Activated naive CD4-positive, alpha-beta T cell (primary cell): ENCODE measurements around the gene ZNF316.

Experiments
- DNase-seq, 4 experiments: peaks; one replicate each; lab custom pipeline; 2025; lab: John Stamatoyannopoulos, UW

The ZNF316 gene

DNA sequence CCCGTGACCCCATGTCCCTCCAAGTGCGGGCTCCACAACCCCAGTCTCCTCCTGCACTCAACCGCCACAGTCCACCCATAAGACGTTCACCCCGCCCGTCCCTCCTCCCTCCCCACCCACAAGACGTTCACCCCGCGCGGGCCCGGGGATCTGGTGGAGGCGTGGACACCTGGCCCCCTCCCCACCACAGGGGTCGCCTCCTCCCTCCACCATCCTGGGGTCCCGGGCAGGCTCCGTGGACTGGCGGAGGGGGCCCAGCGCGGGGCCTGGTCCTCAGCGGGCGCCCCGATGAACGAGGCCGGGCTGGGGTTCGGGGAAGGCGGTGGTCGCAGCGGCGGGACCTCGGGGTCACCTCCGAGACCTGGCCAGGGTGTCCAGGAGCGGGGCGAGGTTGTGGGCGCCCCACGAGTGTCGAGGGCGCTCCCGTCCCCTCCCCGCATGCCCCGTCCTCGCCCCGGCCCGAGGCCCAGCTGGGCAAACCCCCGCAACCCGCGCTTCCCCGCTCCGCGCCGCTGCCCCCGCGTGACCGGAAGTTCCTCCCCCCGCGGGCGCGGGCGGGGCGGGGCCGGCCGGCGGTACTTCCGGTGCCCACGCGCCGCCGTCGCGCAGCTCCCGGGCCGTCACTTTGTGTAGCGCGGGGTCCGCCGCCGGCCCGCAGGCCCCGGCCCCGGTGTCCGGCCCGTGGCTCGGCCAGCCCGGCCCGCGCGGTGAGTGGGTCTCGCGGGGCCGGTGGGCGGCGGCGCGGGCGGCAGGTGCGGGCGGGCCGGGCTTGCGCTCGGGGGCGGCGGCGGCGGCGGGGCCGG, at the start of gene ZNF316:
Gene ZNF316 (plus strand): TSS at position 578 of the 803 bp plus-strand sequence. CDS start 5,092 bp downstream, outside the sequence.
- DNase-seq: peak in 2 of 4 experiments; percentile 35 to 52

DNA sequence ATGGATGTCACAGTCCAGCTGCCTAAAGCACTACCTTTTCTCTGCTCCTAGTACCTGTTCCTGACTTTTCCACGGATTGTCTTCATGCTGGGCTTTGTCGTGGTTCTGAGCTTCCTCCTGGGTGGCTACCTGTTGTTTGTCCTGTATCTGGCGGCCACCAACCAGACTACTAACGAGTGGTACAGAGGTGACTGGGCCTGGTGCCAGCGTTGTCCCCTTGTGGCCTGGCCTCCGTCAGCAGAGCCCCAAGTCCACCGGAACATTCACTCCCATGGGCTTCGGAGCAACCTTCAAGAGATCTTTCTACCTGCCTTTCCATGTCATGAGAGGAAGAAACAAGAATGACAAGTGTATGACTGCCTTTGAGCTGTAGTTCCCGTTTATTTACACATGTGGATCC, 48.6 kb upstream of the ZNF316 start:
- DNase-seq: no peak

DNA sequence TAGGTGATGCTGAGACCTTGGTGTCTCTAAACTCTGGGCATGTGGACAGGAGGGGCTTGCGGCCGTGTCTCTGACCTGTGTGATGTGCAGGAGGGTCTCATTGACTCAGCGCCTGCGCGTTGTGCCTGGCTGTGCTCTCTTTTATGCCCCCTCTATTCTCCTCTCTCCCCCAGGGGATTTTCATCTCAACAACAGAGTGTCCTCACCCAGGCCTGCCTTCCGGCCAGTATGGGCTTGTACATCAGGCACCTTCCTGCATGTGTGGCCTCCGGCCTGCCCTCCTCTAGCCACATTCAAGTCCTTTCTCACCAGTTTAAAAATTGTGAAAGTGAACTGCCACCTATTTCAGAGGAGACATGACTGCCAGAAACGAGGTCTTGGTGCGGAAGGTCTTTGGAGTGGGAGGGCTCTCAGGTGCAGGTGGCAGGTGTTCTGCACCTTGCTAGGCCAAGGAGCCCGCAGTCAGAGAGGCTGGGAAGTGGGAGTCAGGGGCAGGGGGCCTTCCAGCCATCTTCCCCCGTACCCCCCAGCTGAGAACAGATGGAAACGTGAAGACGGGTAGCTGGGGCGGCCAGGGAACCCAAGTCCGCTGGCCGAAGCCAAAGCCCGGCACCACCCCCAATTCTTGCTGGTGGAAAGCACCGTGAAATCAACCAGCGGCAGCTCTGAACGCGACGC, 47.8 kb upstream of the ZNF316 start:
- DNase-seq: no peak

DNA sequence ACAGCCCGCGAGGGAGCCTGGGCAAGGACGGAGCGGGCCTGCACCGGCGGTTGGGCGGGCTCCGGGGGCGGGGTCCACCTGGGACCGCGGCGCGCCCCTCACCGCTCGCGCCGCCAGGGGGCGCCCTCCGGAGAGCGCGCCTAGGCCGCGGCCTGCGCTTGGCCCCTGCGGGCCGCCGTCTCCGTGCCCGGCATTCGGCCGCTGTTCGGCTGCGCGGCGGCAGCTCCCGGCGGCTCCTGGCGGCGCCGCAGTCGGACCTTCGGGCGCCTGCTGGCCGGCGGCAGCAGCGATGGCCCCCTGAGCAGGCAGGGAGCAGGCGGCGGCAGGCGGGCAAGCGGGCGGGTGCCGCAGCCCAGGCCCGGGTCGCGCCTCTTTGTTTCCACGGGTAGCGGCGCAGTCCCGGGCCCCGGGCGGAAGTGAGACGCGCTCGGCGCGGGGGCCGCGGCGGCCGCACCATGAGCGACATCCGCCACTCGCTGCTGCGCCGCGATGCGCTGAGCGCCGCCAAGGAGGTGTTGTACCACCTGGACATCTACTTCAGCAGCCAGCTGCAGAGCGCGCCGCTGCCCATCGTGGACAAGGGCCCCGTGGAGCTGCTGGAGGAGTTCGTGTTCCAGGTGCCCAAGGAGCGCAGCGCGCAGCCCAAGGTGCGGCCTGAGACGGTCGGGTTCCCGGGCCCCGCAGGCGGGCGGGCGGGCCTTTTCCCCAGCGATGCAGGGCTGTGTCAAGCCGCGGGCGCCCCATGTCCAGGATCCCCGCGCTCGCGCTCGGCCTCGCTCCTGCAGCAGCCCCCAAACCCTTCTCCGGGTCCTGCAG, 47.1 kb upstream of the ZNF316 start, which contains the start of gene INTS15:
Gene INTS15 (plus strand): TSS at position 193 of the 816 bp plus-strand sequence. CDS start 263 bp downstream, at position 456.
- peak; percentile 59 to 81 (median 65) for DNase-seq

DNA sequence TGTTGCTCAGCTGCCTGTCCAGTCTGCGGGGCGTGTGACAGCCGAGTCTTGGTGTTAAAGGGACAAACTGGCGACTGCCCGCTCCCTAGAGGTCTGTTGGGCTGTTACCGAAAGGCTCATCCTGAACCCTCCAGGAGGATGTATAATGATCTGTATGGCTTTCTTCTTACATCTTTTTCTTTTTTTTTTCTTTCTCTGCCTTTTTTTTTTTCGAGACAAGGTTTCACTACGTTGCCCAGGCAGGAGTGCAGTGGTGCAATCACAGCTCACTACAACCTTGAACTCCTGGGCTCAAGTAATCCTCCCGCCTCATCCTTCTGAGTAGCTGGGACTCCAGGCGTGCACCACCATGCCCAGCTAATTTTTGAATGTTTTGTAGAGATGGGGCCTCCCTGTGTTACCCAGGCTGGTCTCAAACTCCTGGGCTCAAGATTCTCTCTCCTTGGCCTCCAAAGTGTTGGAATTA, 46.4 kb upstream of the ZNF316 start:
- no peak for DNase-seq

DNA sequence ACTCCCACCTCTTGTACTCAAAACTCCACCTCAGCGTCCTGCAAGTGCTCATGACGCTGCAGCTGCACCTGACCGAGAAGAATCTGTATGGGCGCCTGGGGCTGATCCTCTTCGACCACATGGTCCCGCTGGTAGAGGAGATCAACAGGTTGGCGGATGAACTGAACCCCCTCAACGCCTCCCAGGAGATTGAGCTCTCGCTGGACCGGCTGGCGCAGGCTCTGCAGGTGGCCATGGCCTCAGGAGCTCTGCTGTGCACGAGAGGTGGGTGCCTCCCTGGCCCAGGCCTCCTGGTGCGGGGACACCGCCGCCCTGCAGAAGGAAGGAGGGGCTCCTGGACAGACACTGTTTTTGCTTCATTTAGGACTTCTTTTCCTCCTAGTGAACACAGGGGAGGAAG, 37.0 kb upstream of the ZNF316 start:
- no peak for DNase-seq

DNA sequence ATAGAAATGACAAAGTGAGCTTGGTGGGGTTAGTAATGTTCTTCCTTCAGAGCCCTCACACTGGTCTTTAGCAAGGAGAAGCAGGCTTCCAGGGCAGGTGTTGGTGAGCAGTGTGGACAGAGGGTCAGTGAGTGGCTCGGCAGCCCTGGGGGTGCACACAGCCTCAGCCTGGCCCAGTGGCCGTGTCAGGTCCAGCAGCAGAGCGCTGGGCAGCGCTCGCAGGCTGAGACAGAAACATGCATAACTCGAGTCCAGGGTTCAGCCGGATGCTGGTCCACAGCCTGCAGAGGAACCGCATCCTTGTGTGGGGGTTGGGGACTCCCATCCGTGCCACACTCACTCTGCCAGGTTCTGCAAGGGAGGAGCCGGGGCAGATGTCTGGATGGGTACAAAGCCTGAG, 32.7 kb upstream of the ZNF316 start:
- DNase-seq: no peak

DNA sequence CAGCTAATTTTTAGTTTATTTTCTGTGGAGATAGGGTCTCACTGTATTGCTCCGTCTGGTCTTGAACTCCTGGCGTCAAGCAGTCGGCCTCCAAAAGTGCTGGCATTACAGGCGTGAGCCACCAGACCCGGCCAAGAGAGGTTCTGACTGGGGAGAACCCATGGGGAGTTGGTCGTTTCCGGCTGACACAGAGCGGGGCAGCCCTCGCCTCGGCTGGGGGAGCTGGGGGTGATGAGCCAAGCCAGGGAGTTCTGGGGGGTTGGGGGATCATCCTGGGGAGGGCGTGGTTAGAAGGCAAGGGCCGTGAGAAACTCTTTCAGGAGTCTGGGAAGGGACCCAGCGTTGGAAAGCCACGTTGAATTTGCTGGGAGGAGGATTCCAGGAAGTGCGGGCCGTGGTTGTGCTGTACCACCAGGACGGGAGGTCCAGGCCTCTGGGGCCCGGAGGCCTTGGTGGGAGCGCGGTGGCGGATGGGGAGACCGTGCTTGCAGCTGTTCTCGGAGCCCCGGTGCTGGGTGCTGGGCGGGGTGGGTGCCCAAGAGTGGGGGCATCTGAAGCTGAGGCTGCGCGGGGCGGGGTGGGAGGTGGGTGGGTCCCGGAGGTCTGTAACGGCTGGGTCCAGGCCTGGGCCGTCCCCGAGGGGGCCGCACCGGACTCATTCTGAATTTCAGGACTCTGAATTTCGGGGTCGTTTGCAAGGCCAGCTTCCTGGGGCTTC, 30.1 kb upstream of the ZNF316 start:
- DNase-seq: no peak

DNA sequence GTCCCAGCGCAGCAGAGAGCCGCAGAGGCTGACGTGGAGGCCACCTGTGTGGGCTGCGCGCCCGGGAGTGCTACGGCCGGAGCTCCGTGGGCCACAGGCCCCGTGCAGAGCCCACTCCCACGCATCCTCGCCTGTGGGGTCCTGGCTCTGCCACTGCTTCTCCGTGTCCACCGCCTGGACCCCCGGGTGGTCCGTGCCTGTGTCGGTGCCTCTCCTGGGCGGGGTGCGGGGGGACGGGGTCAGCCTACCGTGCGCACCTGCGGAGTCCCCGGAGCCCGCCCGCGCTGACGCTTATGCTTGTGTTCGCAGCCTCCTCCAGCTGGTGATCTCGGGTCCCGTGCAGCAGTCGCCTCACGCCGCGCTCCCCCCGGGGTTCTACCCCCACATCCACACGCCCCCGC, 29.5 kb upstream of the ZNF316 start:
- no peak for DNase-seq

DNA sequence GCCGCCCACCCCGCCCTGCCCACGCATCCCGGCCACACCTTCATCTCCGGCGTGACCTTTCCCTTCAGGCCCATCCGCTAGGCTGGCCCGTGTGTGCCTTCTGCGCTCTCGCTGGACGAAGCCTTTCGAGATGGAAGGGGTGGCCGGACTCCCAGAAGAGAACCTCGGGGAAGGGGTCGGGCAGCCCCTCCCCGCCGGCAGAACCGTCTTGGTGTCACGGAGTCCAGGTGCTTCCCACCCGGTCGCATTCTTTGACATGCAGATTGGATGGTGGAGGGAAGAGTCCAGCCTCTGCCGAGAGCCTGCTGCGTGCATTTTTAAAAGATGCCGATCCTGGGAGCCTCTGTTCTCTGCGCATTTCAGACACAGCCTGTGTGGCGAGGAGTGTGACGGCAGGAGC, 29.0 kb upstream of the ZNF316 start:
- DNase-seq: no peak

DNA sequence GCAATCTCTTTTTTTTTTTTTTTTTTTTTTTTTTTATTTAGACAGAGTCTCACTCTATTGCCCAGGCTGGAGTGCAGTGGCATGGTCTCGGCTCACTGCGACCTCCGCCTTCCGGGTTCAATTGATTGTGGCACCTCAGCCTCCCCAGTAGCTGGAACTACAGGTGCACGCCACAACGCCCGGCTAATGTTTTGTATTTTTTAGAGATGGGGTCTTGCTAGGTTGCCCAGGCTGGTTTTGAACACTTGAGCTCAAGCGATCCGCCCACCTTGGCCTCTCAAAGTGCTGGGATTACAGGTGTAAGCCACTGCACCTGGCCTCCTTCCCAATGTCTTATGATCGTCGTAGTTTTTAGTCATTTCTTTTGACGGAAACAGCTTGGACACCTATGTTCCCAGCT, 28.3 kb upstream of the ZNF316 start:
- no peak for DNase-seq

DNA sequence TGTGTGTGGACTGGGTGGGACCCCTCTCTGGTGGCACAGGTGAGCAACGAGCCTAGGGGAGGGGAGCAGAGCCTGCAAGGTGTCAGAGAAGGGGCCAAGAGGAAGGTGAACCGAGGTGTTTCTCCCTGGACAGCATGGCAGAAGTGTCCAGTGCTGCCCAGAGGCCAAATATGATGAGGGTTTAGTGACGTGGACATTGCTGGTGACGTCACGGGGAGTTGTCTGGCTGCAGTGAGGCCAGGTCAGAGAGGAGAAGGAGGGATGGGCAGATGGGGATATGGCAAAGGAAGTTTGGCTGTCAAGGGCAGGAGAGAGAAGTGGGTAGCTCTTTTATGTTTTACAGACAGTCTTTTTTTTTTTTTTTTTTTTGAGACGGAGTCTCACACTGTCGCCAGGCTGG, 24.3 kb upstream of the ZNF316 start:
- DNase-seq: no peak

DNA sequence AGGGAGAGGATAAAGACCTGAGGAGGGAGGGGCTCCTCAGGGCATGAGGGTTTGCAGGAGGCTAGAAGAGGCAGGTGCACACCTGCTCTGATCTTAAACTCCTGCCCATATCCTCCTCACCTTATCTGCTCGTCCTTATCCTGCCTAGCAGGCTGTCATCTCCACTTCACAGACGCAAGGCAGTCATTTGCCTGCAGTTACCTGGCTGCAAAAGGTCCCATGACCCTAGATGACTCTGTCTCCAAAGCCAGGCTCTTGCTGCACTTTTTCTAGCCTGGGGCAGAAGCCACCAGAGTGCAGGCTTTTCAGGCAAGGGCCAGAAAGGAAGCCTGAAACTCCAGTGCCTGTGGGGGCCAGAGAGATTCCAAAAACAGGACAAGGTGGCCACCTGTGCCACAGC, 23.4 kb upstream of the ZNF316 start:
- no peak for DNase-seq

DNA sequence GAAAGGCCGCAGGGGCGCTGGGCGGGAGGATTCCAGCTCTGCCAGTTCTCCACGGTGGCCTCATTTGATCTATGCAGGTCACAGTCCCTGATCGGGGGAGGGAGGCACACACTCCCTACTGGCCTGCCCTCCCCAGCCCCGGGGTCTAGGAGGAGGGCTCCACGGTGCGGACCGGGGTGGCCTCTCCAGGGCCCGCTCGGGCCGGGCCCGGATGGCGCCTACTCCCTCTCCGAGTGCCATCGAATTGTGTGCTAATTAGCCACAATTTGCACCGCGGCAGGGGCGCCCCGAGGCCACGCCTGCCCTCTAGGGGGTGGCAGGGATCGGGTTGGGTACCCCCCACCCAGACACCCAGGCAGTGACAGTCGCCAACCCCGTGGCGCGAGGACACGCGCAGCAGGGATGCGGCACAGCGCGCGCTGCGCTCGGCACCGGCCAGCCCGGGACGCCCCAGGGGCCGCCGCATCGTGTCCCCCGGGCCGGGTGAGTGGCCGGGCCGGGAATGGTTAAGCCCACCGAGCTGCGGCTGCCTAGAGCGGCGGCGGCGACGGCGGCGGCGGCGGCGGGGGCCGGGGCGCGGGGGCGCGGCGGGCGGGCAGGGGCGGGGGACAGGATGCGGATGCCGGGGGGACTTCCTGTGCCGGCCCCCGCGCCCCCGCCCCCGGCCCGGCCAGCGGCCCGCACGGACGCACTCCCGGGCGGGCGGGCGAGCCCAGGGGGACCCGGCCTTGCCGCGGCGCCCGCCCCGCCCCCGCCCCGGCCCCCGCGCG, 22.0 kb upstream of the ZNF316 start, which contains the start of gene ZNF853:
Gene ZNF853 (plus strand): TSS at position 658 of the 770 bp plus-strand sequence. CDS start 565 bp downstream, outside the sequence.
- DNase-seq: peak in 1 of 4 experiments; percentile 26

DNA sequence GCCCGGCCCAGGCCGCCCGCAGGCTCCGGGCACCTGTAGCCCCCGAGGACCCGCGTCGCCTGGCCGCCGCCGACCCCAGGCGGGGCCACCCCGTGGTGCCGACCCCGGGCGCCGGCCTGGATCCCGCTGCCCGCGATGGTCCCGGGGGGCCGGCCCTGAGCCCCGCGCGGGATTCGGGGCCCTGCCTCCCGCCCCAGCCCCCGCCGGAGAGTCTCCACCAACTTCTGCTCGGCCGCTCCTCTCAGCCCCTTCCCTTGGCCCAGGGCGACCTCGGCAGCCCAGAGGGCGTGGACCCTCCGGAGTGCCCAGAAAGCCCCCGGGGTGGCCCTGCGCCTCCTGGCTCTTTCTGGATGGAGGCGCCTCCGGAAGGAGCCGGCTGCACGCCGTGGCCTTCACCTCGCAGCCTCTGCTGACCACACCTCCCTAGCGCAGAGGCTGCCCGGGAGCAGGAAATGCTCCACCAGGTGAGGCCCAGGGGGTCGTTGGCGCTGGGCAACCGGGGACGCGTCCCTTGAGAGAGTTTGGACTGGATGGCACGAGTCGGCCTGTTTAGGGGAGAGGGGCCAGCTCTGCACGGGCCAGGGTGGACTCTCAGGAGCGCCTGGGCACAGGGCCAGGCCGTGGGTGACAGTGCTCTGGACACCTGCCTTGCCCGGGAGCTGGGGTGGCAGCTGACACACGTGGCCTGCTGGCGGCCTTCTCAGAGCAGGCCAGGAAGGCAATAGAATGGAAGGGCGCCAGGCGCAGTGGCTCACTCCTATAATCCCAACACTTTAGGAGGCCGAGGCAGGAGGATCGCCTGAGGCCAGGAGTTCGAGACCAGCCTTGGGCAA, 21.2 kb upstream of the ZNF316 start:
- DNase-seq: no peak

DNA sequence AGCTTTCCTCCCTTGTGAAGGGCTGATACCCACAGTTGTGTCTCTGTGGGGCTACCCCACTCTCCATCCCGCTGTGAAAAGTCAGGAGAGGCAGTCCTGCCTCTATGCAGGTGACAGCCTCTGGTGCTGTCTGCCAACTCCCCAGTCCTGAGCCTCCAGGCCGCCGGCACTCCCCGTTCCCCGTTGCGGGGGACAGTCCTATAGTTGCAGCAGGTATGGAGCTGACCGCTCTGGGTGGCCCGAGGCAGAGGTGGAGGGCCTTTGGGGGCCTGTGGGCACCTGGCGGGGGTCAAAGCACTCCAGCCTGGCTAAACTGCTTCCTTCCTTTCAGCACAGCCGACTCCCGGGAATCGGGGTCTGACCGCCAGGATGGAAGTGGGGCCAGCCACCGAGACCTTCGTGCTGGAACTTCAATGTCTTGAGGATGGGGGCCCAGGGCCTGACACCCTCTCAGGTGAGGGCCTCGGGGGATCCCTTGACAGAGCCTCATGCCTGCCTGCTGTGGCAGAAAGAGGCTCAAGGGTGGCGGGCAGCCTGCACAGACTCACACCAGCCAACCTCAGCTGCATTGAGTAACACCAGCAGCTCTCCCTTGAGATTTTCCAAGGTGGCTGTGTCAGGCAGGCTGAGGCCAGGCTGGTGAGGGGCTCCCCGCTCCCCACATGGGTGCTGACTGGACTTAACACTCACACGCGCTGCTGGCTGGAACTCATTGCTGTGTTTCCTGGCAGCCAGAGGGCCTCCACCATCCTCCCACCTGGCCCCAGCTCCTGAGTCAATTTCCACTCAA, 20.1 kb upstream of the ZNF316 start:
- DNase-seq: no peak

DNA sequence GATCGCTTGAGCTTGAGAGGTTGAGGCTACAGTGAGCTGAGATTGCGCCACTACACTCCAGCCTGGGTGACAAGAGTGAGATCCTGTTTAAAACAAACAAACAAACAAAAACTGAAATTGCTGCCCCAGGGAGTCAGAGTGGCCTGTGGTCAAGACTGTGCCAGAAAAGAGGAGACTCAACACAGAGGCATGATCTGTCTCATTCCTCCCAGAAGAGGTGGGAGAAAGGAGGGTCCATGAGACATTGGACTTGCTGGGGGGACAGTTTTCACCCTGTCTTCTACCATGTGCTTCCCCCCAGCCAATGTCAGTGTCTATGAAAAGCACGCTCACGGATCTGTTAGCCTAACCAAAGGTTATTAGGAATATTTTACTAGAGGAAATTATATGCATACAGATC, 18.5 kb upstream of the ZNF316 start:
- DNase-seq: no peak

DNA sequence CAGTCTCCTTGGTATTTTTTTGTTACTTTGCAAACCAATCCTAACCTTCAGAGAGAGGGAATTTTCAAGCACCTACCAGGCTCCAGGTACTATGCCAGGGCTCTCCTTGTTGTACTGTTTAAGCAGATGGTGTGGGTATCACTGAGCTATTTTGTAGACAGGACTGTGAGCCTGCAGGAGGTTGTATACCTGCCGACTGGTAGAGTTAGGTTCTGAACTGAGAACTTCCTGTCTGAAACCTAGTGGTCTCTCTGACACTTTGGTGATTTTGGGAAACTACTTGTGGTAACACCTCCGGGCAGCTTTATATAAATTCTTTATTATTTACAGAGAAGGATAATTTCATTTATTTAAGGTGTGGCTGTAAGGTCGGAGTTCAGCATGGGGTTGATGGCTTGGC, 17.2 kb upstream of the ZNF316 start:
- no peak for DNase-seq
